A549 (cell line): ENCODE measurements around the gene SGCD.

Experiments used
- BCL3 ChIP-seq: fragments of >200 bp; sonication (Bioruptor Twin); formaldehyde crosslinking; IDR thresholded peaks from 3 replicates; pipeline ENCODE4 v1.6.1; 2016
- EP300 ChIP-seq, 2 experiments: fragments of >200 bp; sonication (Bioruptor Twin); formaldehyde crosslinking; IDR thresholded peaks; 2 replicates in 1 of 2; 3 replicates in 1 of 2; pipeline ENCODE4 v1.6.1; 2016 to 2017
- FOSL2 ChIP-seq, 2 experiments: fragments of 450-650 bp in 1 of 2; fragments of >200 bp in 1 of 2; sonication (Bioruptor Twin) in 1 of 2; formaldehyde crosslinking; IDR thresholded peaks; 2 replicates each; pipeline versions ENCODE4 v1.5.0 to v1.6.1; 2016 to 2020; ENCODE audit warnings: mild to moderate bottlenecking in 1 of 2, moderate library complexity in 1 of 2
- HMGXB4 ChIP-seq: fragments of 250-450 bp; sonication (Bioruptor Pico); IDR thresholded peaks from 2 replicates; pipeline ENCODE4 v1.5.0; 2021; ENCODE audit warnings: mild to moderate bottlenecking, moderate library complexity, borderline replicate concordance
- JUN ChIP-seq, 2 experiments: fragments of >200 bp; sonication (Bioruptor Twin); formaldehyde crosslinking; IDR thresholded peaks; 2 replicates in 1 of 2; 3 replicates in 1 of 2; pipeline ENCODE4 v1.6.1; 2016 to 2017
- MAZ ChIP-seq: fragments of 150-350 bp; IDR thresholded peaks from 2 replicates; pipeline ENCODE4 v1.6.1; 2014; ENCODE audit warnings: antibody characterized with exemption, low read depth, low read length, borderline replicate concordance
- POLR2A ChIP-seq: IDR thresholded peaks from 2 replicates; pipeline ENCODE4 v1.6.1; 2012; ENCODE audit warnings: mild to moderate bottlenecking, low read length
- RAD21 ChIP-seq, 2 experiments: fragments of >200 bp in 1 of 2; sonication (Bioruptor Twin) in 1 of 2; formaldehyde crosslinking in 1 of 2; IDR thresholded peaks in 1 of 2; conservative IDR thresholded peaks in 1 of 2; 2 replicates in 1 of 2; 3 replicates in 1 of 2; pipeline ENCODE4 v1.6.1; 2012 to 2018; ENCODE audit warnings: inconsistent platforms in 1 of 2
- RCOR1 ChIP-seq: fragments of 150-350 bp; IDR thresholded peaks from 2 replicates; pipeline ENCODE4 v1.6.1; 2014; ENCODE audit warnings: antibody characterized with exemption, low read length, low read depth
- RFX5 ChIP-seq: fragments of 450-650 bp; IDR thresholded peaks from 2 replicates; pipeline ENCODE4 v1.7.1; 2014; ENCODE audit warnings: antibody characterized with exemption, mild to moderate bottlenecking, moderate library complexity
- TP53 ChIP-seq: fragments of 250-450 bp; sonication (Bioruptor Pico); IDR thresholded peaks from 2 replicates; pipeline ENCODE4 v1.5.0; 2021; ENCODE audit warnings: mild to moderate bottlenecking, moderate library complexity
- USF2 ChIP-seq: fragments of 450-650 bp; IDR thresholded peaks from 2 replicates; pipeline ENCODE4 v1.6.1; 2014; ENCODE audit warnings: antibody characterized with exemption
- TF ChIP-seq, protein P1 (sequence below): fragments of >200 bp; sonication (Bioruptor Twin); formaldehyde crosslinking; IDR thresholded peaks from 3 replicates; pipeline ENCODE4 v1.5.1; 2016

- TF ChIP-seq POLR2A, result no peak
- TF ChIP-seq RCOR1, result no peak
- no peak for TF ChIP-seq FOSL2 (IDR thresholded peaks at IDR 0.05)
- no peak for TF ChIP-seq FOSL2 (CRISPR knock-in tag; IDR thresholded peaks at IDR 0.05)
- TF ChIP-seq, protein P1, sequence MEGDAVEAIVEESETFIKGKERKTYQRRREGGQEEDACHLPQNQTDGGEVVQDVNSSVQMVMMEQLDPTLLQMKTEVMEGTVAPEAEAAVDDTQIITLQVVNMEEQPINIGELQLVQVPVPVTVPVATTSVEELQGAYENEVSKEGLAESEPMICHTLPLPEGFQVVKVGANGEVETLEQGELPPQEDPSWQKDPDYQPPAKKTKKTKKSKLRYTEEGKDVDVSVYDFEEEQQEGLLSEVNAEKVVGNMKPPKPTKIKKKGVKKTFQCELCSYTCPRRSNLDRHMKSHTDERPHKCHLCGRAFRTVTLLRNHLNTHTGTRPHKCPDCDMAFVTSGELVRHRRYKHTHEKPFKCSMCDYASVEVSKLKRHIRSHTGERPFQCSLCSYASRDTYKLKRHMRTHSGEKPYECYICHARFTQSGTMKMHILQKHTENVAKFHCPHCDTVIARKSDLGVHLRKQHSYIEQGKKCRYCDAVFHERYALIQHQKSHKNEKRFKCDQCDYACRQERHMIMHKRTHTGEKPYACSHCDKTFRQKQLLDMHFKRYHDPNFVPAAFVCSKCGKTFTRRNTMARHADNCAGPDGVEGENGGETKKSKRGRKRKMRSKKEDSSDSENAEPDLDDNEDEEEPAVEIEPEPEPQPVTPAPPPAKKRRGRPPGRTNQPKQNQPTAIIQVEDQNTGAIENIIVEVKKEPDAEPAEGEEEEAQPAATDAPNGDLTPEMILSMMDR, result no peak
- TF ChIP-seq JUN (IDR thresholded peaks at IDR 0.05), result no peak
- no peak for TF ChIP-seq HMGXB4 (CRISPR knock-in tag)
- TF ChIP-seq EP300 (IDR thresholded peaks at IDR 0.05), result no peak
- TF ChIP-seq RFX5, result no peak
- TF ChIP-seq RAD21 (conservative IDR thresholded peaks at IDR 0.05 in 1 of 2, IDR thresholded peaks at IDR 0.05 in 1 of 2), result no peak
- no peak for TF ChIP-seq BCL3
- no peak for TF ChIP-seq MAZ
- TF ChIP-seq TP53, result no peak
- no peak for TF ChIP-seq USF2
Measured at GRCh38 chr5:156459812-156460385, 132.9 kb downstream of the SGCD start.
